Naive B cell (primary cell): ENCODE results near the gene DAPK2. TPM values are rescaled to one million over a fixed set of nuclear protein-coding genes. Genes with fewer than 3 reads are reported as not detected.
"Not testable (repeated sequence)": the region's sequence is repeated elsewhere in the genome, so short reads cannot be mapped to it uniquely, and the experiment has no call there.

Source experiments
- ATAC-seq, 2 donors: fragments of 150-1000 bp; cut with Tn5 transposase; 2 replicates each; pipeline ENCODE4 v1.10.0; 2021; ENCODE audit warnings: low read depth in 2 of 2, mild to moderate bottlenecking in 2 of 2, moderate library complexity in 2 of 2
- DNase-seq: peaks from one replicate; pipeline ENCODE4 v3.0.0; 2022
- H3K27ac Mint-ChIP-seq, 6 donors: one replicate each; pipeline ENCODE4 v1.8.0; 2020 to 2022; ENCODE audit warnings: mild to moderate bottlenecking in 6 of 6, mixed read lengths in 6 of 6, moderate library complexity in 5 of 6, inconsistent platforms in 2 of 6
- H3K27me3 Mint-ChIP-seq, 3 donors: one replicate each; pipeline ENCODE4 v1.8.0; 2021 to 2022; ENCODE audit warnings: mixed read lengths in 3 of 3, mild to moderate bottlenecking in 1 of 3
- H3K36me3 Mint-ChIP-seq, 2 donors: one replicate each; pipeline ENCODE4 v1.8.0; 2020 to 2022; ENCODE audit warnings: mixed read lengths in 2 of 2, inconsistent platforms in 1 of 2, mild to moderate bottlenecking in 1 of 2
- H3K4me1 Mint-ChIP-seq, 3 donors: one replicate each; pipeline ENCODE4 v1.8.0; 2020 to 2022; ENCODE audit warnings: mixed read lengths in 3 of 3, inconsistent platforms in 1 of 3, mild to moderate bottlenecking in 1 of 3, moderate library complexity in 1 of 3
- H3K4me3 Mint-ChIP-seq, 8 donors: one replicate each; pipeline ENCODE4 v1.8.0; 2020 to 2022; ENCODE audit warnings: mild to moderate bottlenecking in 8 of 8, mixed read lengths in 8 of 8, moderate library complexity in 8 of 8, inconsistent platforms in 2 of 8
- H3K9me3 Mint-ChIP-seq, 7 donors: one replicate each; pipeline ENCODE4 v1.8.0; 2020 to 2022; ENCODE audit warnings: mixed read lengths in 7 of 7, mild to moderate bottlenecking in 5 of 7, inconsistent platforms in 2 of 7, moderate library complexity in 1 of 7
- polyA plus RNA-seq, 6 donors: library from polyadenylated mRNA; unstranded; fragments of 300-500 nt; fragmentation: Illumina TruSeq; gene quantifications; one replicate each; pipeline ENCODE4 v1.2.3, GENCODE V29; 2021; ENCODE audit warnings: low read depth in 6 of 6

Gene DAPK2
- 10 to 100 TPM in 1 of 6 donors, 1 to 10 TPM in 2, under 1 TPM in 3; 0.69 to 10.3 (median 0.96) TPM for polyA plus RNA-seq

- Mint-ChIP-seq H3K27me3 (peaks cover 0 to 4% (median 3%) of the 10 kb centered on the region in 3 donors), H3K4me3 (peak within 1 kb of the TSS; percentile 66 to 90 (median 82)), H3K27ac (peak within 1 kb of the TSS; percentile 16 to 82 (median 70)), H3K9me3 (peaks cover 0 to 4% (median 0%) of the 10 kb centered on the region in 7 donors), H3K4me1 (peaks cover 55 to 71% (median 63%) of the 10 kb centered on the region in 3 donors), H3K36me3 (no peaks in the 10 kb centered on the region)
- ATAC-seq (peak; percentile 36 to 38), DNase-seq (peak; percentile 37)
These were observed at the start of gene DAPK2 for GRCh38 chr15:64046421-64047153. Gene DAPK2 (minus strand): TSS chr15:64046485. CDS start chr15:64040261, 6,224 bp downstream.

GRCh38 chr15:64095431-64095794 lies 49.1 kb upstream of the DAPK2 start:
- H3K36me3 Mint-ChIP-seq = no peaks in the 10 kb centered on the region
- peaks cover 57 to 86% (median 74%) of the 10 kb centered on the region in 3 donors for H3K4me1 Mint-ChIP-seq
- ATAC-seq (no peak), DNase-seq (no peak)
- H3K9me3 Mint-ChIP-seq = no peaks in the 10 kb centered on the region
- H3K4me3 Mint-ChIP-seq = peak overlapping the region; percentile 97 to 100 (median 99)
- peak overlapping the region; percentile 98 to 100 (median 99) for H3K27ac Mint-ChIP-seq
- no peaks in the 10 kb centered on the region for H3K27me3 Mint-ChIP-seq

DNA sequence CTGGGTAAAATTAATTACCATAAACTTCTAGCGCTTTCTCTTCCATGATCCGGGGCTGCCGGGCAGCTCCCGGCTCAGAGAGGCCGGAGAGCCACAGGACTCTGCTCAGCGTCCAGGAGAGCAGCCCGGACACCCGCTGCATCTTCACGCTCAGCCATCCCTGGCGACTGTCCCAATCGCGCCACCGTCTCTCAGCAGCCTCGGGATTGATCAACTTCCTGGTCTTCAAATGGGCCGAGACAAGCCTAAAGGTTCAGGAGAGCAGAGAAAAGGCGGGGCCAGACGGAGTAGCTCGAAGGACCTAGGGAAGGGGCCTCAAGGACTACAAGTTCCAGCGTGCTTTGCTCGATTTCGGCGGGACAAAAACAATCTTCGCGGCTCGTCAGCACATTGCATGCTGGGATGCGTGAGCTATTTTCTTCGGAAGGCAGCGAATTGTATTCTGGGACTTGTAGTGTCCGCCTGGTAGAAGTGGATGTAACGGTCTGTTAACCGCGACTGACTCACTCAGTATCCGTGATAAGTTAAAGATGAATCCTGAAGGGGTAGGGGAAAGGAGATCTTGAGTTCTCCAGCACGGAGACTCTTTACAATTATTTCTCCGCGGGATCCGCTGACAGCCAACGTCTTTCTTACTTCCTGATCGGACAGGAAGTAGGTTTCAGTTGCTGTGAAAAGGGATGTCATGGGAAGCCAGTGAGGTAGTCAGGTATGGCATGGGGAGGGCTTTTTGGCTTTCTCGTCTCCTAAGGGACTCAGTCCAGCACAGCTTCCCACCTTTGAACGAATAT lies 47.5 kb upstream of the DAPK2 start, which contains the start of gene CIAO2A:
Gene CIAO2A (minus strand): TSS at position 212 of the 791 bp plus-strand sequence. CDS start 70 bp downstream, at position 142.
- H3K27ac Mint-ChIP-seq = peak within 1 kb of the TSS; percentile 98 to 100 (median 99)
- peak within 1 kb of the TSS; percentile 97 to 100 (median 100) for H3K4me3 Mint-ChIP-seq
- DNase-seq (peak; percentile 88), ATAC-seq (peak; percentile 58 to 59)
- H3K36me3 Mint-ChIP-seq = no peaks in the 10 kb centered on the region
- H3K4me1 Mint-ChIP-seq = peaks cover 59 to 88% (median 80%) of the 10 kb centered on the region in 3 donors
- no peaks in the 10 kb centered on the region for H3K27me3 Mint-ChIP-seq
- H3K9me3 Mint-ChIP-seq = no peaks in the 10 kb centered on the region

DNA sequence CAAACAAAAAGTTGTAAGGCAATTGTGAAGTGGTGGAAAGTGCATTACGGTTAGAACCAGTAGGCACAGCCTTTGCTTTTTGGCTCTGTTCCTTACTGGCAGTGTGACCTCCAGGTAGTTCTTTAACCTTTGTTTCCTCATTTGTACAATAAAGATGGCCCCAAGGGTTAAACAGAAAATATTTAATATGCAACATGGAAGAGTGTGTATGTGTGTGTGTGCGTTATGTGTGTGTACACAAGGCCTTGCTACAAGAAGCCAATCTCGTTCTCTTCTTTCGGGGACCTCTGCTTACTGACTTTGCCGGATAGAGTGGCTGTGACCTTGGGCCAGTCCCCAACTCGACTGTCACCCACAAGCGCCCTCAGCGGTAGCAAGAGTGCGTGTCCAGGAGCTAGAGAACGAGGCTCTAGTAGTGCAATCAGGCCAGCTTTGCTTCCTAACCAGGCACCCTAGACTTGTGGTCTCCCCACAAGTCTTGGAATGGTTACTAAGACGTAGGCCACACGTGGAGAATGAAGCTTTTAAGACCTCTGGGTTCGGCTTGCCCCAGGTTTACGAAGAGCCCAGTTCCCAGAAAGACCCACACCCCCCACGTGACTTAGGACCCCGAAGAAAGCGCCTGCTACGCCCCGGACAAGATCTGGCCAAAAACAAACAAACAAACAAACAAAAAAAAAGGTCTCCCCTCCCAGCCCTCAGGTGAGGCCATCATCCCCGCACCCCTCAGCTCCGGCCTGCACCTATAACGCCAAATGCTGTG lies 46.8 kb upstream of the DAPK2 start:
- peaks cover 0 to under 1% of the 10 kb centered on the region in 2 donors for H3K36me3 Mint-ChIP-seq
- H3K4me3 Mint-ChIP-seq = peak overlapping the region; percentile 97 to 100 (median 100)
- no peaks in the 10 kb centered on the region for H3K9me3 Mint-ChIP-seq
- H3K27me3 Mint-ChIP-seq = no peaks in the 10 kb centered on the region
- DNase-seq = peak; percentile 43
- H3K27ac Mint-ChIP-seq = peak overlapping the region; percentile 98 to 100 (median 99)
- ATAC-seq = peak in 1 of 2 donors; percentile 6
- H3K4me1 Mint-ChIP-seq = peaks cover 59 to 89% (median 77%) of the 10 kb centered on the region in 3 donors

GRCh38 chr15:64092075-64092820 lies 46.0 kb upstream of the DAPK2 start:
- peaks cover 0 to 2% (median 0%) of the 10 kb centered on the region in 7 donors for H3K9me3 Mint-ChIP-seq
- no peak for ATAC-seq
- peak overlapping the region; percentile 87 to 100 (median 99) for H3K27ac Mint-ChIP-seq
- H3K4me3 Mint-ChIP-seq = peak overlapping the region; percentile 97 to 100 (median 100)
- DNase-seq = no peak
- H3K27me3 Mint-ChIP-seq = no peaks in the 10 kb centered on the region
- H3K36me3 Mint-ChIP-seq = peaks cover 0 to 5% of the 10 kb centered on the region in 2 donors
- H3K4me1 Mint-ChIP-seq = peaks cover 55 to 88% (median 69%) of the 10 kb centered on the region in 3 donors

DNA sequence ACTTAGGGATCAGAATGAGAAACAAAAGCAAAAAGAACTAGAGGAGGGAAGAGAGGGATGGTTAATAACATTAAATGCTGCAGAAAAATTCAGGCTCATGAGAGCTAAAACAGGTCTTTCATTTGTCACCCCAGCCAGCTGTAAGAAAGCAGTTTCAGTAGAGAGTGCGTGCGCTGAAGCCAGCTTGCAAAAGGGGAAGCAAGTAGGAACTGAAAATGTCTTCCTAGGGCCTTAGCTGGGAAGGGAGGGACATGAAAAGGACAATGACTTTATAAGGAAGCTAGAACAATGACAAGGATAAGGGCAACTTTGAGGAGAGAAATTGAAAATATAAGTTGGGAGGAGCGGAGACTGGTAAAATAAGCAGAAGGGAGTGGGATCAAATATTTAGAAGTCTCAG lies 44.2 kb upstream of the DAPK2 start:
- Mint-ChIP-seq H3K9me3 (peaks cover 0 to 2% (median 0%) of the 10 kb centered on the region in 7 donors), H3K27ac (peak overlapping the region; percentile 84 to 100 (median 98)), H3K4me3 (peak overlapping the region; percentile 60 to 89 (median 82)), H3K36me3 (peaks cover 0 to 5% of the 10 kb centered on the region in 2 donors), H3K27me3 (no peaks in the 10 kb centered on the region), H3K4me1 (peaks cover 43 to 76% (median 53%) of the 10 kb centered on the region in 3 donors)
- no peak for ATAC-seq
- peak; percentile 48 for DNase-seq

DNA sequence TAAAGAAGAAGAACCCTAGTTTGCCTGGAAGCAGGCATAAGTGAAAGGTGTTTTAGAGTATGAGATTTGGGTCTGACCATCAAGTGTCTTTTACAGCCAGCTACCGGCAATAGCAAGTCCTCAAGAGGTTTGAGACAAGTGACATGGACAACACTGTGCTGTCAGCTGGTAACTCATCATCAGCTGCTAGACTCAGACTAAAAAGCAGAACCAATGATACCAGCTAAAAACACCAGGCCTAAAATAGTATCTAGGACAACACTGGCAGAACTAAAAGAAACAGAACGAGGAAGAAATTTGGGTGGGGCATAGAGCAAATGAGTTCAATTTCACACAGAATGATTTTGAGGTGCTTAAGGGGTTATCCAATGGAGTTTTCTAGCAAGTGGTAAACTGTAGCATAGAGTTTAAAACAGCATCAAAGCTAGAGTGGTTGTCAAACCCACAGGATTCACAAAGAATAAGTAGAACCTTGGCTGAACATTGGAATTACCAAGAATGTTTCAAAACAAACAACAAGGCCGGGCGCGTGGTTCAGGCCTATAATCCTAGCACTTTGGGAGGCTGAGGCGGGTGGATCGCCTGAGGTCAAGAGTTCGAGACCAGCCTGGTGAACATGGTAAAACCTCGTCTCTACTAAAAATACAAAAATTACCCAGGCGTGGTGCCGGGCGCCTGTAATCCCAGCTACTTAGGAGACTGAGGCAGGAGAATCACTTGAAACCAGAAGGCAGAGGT lies 43.4 kb upstream of the DAPK2 start:
- peak overlapping the region; percentile 66 to 89 (median 82) for H3K4me3 Mint-ChIP-seq
- H3K4me1 Mint-ChIP-seq = peaks cover 40 to 69% (median 47%) of the 10 kb centered on the region in 3 donors
- peak; percentile 79 for DNase-seq
- H3K27ac Mint-ChIP-seq = peak overlapping the region; percentile 84 to 100 (median 98)
- no peaks in the 10 kb centered on the region for H3K27me3 Mint-ChIP-seq
- peak; percentile 71 to 72 for ATAC-seq
- peaks cover 0 to 5% of the 10 kb centered on the region in 2 donors for H3K36me3 Mint-ChIP-seq
- peaks cover 0 to 2% (median 0%) of the 10 kb centered on the region in 7 donors for H3K9me3 Mint-ChIP-seq

GRCh38 chr15:64082757-64083156 lies 36.5 kb upstream of the DAPK2 start:
- Mint-ChIP-seq H3K4me3 (no peak overlapping the region), H3K9me3 (no peaks in the 10 kb centered on the region), H3K27me3 (no peaks in the 10 kb centered on the region), H3K4me1 (peaks cover under 1 to 11% (median 4%) of the 10 kb centered on the region in 3 donors), H3K27ac (peak overlapping the region in 1 of 6 donors; percentile 49), H3K36me3 (peaks cover under 1 to 2% of the 10 kb centered on the region in 2 donors)
- no peak for ATAC-seq
- DNase-seq = no peak

GRCh38 chr15:64073496-64073895 lies 27.2 kb upstream of the DAPK2 start:
- not testable (repeated sequence) for H3K27me3 Mint-ChIP-seq, ATAC-seq, DNase-seq, H3K9me3 Mint-ChIP-seq, H3K4me3 Mint-ChIP-seq
- Mint-ChIP-seq H3K4me1 (peaks cover 21 to 27% (median 22%) of the 10 kb centered on the region in 3 donors), H3K27ac (peak overlapping the region in 5 of 6 donors; percentile 51 to 82 (median 63)), H3K36me3 (peaks cover 13 to 22% of the 10 kb centered on the region in 2 donors)

DNA sequence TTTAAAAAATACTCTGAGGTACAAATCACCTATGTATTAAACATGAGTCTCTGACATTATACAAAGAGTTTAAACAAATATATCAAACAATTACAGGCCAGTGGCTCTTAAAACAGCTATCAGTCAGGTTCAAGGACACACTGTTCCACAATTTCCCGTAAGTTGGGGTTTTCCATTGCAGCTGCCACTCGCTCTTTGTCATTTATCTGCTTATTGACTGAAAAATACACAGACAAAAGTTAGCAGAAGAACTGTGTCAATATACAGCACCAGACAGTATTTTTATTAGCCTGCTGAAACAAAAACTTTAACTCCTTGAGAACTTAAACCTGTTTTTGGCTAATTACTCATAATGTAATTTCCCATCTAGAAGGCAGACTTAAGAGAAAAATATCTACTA lies 26.5 kb upstream of the DAPK2 start:
- ATAC-seq = no peak
- Mint-ChIP-seq H3K9me3 (no peaks in the 10 kb centered on the region), H3K4me1 (peaks cover 25 to 32% (median 27%) of the 10 kb centered on the region in 3 donors), H3K36me3 (peaks cover 13 to 22% of the 10 kb centered on the region in 2 donors), H3K27ac (peak overlapping the region in 4 of 6 donors; percentile 7 to 62 (median 32)), H3K27me3 (no peaks in the 10 kb centered on the region), H3K4me3 (no peak overlapping the region)
- DNase-seq = no peak

DNA sequence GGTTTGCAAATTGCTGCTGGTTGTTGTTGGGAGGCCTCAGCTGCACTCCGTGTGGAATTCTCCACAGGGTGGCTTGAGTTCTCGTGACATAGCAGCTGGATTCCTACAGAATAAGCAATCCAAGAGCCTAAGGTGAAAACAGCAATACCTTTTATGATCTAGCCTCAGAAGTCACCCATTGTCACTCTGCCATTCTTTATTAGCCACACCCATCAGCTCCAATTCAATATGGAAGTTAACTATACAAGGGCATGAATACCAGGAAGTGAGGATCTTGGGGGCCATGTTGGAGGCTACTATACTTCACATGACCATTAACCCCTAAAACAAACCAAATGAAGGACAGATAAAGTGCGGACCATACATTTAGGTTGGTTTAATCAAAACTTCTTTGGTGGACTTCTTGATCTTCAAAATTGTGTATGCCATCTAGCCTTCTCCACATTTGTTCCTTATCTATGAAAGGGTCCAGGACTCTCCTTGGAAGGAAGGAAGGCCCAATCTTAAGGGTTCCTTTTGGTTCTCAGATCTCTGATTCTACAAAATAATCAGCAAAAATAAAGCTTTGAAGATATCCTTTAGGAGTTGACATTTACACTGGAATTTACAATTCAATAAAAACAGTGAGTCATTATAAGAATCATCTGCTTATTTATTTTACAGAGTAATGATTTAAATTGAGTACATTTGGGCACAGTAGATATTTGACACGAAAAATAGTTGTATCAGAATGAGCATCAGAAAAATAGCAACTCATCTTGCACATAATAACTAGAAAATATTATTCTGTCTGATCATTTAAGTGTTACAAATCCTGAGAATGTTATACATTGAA lies 25.9 kb upstream of the DAPK2 start:
- Mint-ChIP-seq H3K27ac (peak overlapping the region in 3 of 6 donors; percentile 19 to 62 (median 53)), H3K4me1 (peaks cover 26 to 33% (median 29%) of the 10 kb centered on the region in 3 donors), H3K9me3 (no peaks in the 10 kb centered on the region), H3K4me3 (no peak overlapping the region), H3K27me3 (no peaks in the 10 kb centered on the region), H3K36me3 (peaks cover 6 to 18% of the 10 kb centered on the region in 2 donors)
- DNase-seq (no peak), ATAC-seq (no peak)
